Endodermal cell (in vitro differentiated cells): ENCODE results near the gene TAF6. TPM values are rescaled to one million over a fixed set of nuclear protein-coding genes. Genes with fewer than 3 reads are reported as not detected.

Experiments
- DNase-seq: peaks from one replicate; pipeline ENCODE4 v3.0.0-alpha.2; 2017
- H3K27ac ChIP-seq: 2 replicates; pipeline ENCODE4 v1.5.1; 2013; ENCODE audit warnings: mild to moderate bottlenecking, low read depth, low read length, moderate library complexity
- H3K27me3 ChIP-seq: 2 replicates; pipeline ENCODE4 v1.6.1; 2013; ENCODE audit warnings: mild to moderate bottlenecking, low read length, moderate library complexity; ENCODE audit not compliant: insufficient read depth, control insufficient read depth, poor library complexity, severe bottlenecking
- H3K36me3 ChIP-seq: 2 replicates; pipeline ENCODE4 v1.7.0; 2013; ENCODE audit warnings: mild to moderate bottlenecking, low read length, moderate library complexity; ENCODE audit not compliant: control insufficient read depth, insufficient read depth
- H3K4me1 ChIP-seq: one replicate; pipeline ENCODE4 v1.7.0; 2013; ENCODE audit warnings: low read length; ENCODE audit not compliant: control insufficient read depth, insufficient read depth
- H3K4me3 ChIP-seq: 2 replicates; pipeline ENCODE4 v1.5.1; 2013; ENCODE audit warnings: mild to moderate bottlenecking, low read length, moderate library complexity
- H3K9ac ChIP-seq: 2 replicates; pipeline ENCODE4 v1.6.1; 2013; ENCODE audit warnings: mild to moderate bottlenecking, low read length, moderate library complexity; ENCODE audit not compliant: poor library complexity, severe bottlenecking; ENCODE audit errors: extremely low read depth
- H3K9me3 ChIP-seq: 2 replicates; pipeline ENCODE4 v1.6.1; 2013; ENCODE audit warnings: mild to moderate bottlenecking, low read length, moderate library complexity; ENCODE audit not compliant: control insufficient read depth
- H3K27ac Mint-ChIP-seq: 2 replicates; pipeline ENCODE4 v1.8.0; 2020; ENCODE audit warnings: mixed read lengths
- H3K27me3 Mint-ChIP-seq: 2 replicates; pipeline ENCODE4 v1.8.0; 2021; ENCODE audit warnings: mild to moderate bottlenecking, mixed read lengths; ENCODE audit not compliant: insufficient read depth
- H3K36me3 Mint-ChIP-seq: 2 replicates; pipeline ENCODE4 v1.8.0; 2020; ENCODE audit warnings: low read depth, mixed read lengths
- H3K4me1 Mint-ChIP-seq: 2 replicates; pipeline ENCODE4 v1.8.0; 2020; ENCODE audit warnings: mixed read lengths
- H3K4me3 Mint-ChIP-seq: 2 replicates; pipeline ENCODE4 v1.8.0; 2020; ENCODE audit warnings: mild to moderate bottlenecking, moderate library complexity, mixed read lengths
- H3K9me3 Mint-ChIP-seq: 2 replicates; pipeline ENCODE4 v1.8.0; 2020; ENCODE audit warnings: mild to moderate bottlenecking, mixed read lengths
- WGBS, 2 experiments: methylation state at CpG; one replicate each; pipeline versions ENCODE4 v1.1.5 to v1.1.7; 2013; ENCODE audit warnings: missing lambda C conversion rate in 2 of 2, mixed read lengths in 1 of 2; ENCODE audit not compliant: insufficient coverage in 1 of 2, insufficient read length in 1 of 2; 5-methylcytosine and 5-hydroxymethylcytosine counted together
- total RNA-seq, 2 donors: library from RNA; stranded (reverse); fragmentation: NEBNext Ultra II Directional in 1 of 2; extraction: Animal tissue kit (Norgen Biotek cat#: 25700) in 1 of 2; gene quantifications; 2 replicates in 1 of 2; 3 replicates in 1 of 2; pipeline ENCODE4 v1.2.1, GENCODE V29; 2021
- TF ChIP-seq, protein P1 (sequence below): fragments of 200-600 bp; sonication (generic); conservative IDR thresholded peaks from 2 replicates; pipeline ENCODE4 v1.5.0; 2021; ENCODE audit warnings: antibody characterized with exemption, mild to moderate bottlenecking

Gene TAF6
- total RNA-seq, 2 donors from 2014 or later = 83.1 to 113 TPM

DNA sequence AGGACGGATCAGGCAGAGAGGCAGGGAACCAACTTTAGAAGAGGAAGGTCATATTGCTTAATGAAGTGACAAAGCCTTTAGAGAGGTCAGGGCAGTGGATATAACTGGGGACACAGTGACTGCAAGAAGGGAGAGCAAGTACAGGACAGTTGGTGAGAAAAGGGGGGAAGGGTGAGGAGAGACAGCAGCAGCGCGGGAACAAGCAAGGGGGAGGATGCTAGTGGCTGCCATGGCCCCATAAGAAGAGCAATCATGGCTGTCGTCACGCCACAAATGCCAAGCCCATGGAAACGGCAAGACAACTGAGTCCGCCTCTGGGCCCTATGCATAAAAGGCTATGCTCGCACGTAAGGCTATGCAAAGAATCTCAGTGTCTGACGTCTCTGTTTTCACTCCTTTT lies 46.7 kb downstream of the TAF6 start:
- H3K4me3 Mint-ChIP-seq = no peak overlapping the region
- peaks cover 98% of the 10 kb centered on the region for H3K36me3 Mint-ChIP-seq
- no peak for DNase-seq
- H3K9ac ChIP-seq = no peak overlapping the region
- no peaks in the 10 kb centered on the region for H3K4me1 Mint-ChIP-seq
- peaks cover 94% of the 10 kb centered on the region for H3K36me3 ChIP-seq
- TF ChIP-seq, protein P1, sequence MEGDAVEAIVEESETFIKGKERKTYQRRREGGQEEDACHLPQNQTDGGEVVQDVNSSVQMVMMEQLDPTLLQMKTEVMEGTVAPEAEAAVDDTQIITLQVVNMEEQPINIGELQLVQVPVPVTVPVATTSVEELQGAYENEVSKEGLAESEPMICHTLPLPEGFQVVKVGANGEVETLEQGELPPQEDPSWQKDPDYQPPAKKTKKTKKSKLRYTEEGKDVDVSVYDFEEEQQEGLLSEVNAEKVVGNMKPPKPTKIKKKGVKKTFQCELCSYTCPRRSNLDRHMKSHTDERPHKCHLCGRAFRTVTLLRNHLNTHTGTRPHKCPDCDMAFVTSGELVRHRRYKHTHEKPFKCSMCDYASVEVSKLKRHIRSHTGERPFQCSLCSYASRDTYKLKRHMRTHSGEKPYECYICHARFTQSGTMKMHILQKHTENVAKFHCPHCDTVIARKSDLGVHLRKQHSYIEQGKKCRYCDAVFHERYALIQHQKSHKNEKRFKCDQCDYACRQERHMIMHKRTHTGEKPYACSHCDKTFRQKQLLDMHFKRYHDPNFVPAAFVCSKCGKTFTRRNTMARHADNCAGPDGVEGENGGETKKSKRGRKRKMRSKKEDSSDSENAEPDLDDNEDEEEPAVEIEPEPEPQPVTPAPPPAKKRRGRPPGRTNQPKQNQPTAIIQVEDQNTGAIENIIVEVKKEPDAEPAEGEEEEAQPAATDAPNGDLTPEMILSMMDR = no peak
- no peaks in the 10 kb centered on the region for H3K27me3 ChIP-seq
- peaks cover 85% of the 10 kb centered on the region for H3K9me3 ChIP-seq
- peak overlapping the region; percentile 70 for H3K4me3 ChIP-seq
- no peak overlapping the region for H3K27ac ChIP-seq
- 95 to 98% methylated on average over 10 of the region's 10 CpGs for WGBS, 2 experiments
- H3K27me3 Mint-ChIP-seq = no peaks in the 10 kb centered on the region
- no peak overlapping the region for H3K27ac Mint-ChIP-seq
- no peaks in the 10 kb centered on the region for H3K4me1 ChIP-seq
- peaks cover 88% of the 10 kb centered on the region for H3K9me3 Mint-ChIP-seq

DNA sequence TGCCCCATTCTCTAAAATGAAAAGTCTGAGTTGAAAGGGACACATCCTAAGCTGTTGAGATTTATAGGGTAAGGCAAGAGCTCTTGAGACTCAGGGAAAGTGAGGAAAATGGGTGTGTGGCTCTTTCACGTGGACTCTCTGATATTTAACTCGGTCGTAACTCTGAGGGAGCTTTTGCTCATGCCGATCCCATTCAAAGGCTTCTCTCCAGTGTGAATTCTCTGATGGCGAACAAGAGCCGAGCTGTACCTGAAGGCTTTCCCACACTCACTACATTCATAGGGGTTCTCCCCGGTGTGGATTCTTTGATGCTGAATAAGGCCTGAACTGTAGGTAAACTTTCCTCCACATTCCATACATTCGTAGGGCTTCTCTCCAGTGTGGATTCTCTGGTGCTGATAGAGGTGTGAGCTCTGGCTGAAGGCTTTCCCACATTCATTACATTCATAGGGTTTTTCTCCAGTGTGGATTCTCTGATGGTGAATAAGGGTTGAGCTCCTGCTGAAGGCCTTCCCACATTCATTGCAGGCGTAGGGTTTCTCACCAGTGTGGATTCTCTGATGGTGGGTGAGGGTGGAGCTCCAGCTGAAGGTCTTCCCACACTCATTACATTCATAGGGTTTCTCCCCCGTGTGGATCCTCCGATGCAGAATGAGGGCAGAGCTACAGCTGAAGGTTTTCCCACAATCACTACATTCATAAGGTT lies 48.0 kb downstream of the TAF6 start:
- Histone ChIP-seq H3K27ac (no peak overlapping the region), H3K36me3 (peaks cover 85% of the 10 kb centered on the region), H3K4me3 (peak overlapping the region; percentile 70), H3K4me1 (no peaks in the 10 kb centered on the region), H3K27me3 (no peaks in the 10 kb centered on the region), H3K9ac (no peak overlapping the region), H3K9me3 (peaks cover 73% of the 10 kb centered on the region)
- H3K36me3 Mint-ChIP-seq = peaks cover 95% of the 10 kb centered on the region
- H3K4me3 Mint-ChIP-seq = no peak overlapping the region
- TF ChIP-seq, protein P1 = no peak
- H3K4me1 Mint-ChIP-seq = no peaks in the 10 kb centered on the region
- peak; percentile 39 for DNase-seq
- H3K27ac Mint-ChIP-seq = no peak overlapping the region
- H3K27me3 Mint-ChIP-seq = no peaks in the 10 kb centered on the region
- WGBS, 2 experiments = 93 to 98% methylated on average over 8 to 11 of the region's 11 CpGs
- H3K9me3 Mint-ChIP-seq = peaks cover 81% of the 10 kb centered on the region

DNA sequence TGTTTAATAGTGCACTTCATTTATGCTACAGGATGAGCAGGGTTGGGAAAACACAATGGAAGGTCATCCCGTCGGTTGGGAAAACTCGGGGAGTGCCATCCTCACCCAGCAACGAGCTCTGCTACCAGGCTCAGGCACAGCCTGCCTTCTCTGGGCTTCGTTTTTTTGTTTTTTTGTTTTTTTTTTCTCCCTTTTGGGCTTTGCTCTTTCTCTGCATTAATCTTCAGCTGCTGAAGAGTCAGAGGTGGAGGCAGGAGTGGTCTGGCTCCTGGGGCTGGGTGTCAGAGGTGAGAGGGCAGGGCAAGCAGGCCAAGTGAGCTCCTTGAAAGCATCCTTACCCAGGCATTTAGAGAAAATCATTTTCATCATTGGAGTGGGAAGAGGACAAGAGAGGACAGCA lies 49.2 kb downstream of the TAF6 start:
- no peaks in the 10 kb centered on the region for H3K27me3 ChIP-seq
- H3K9ac ChIP-seq = no peak overlapping the region
- H3K36me3 ChIP-seq = peaks cover 85% of the 10 kb centered on the region
- Mint-ChIP-seq H3K27ac (no peak overlapping the region), H3K27me3 (no peaks in the 10 kb centered on the region), H3K4me1 (no peaks in the 10 kb centered on the region), H3K36me3 (peaks cover 95% of the 10 kb centered on the region), H3K4me3 (no peak overlapping the region), H3K9me3 (peaks cover 77% of the 10 kb centered on the region)
- no peak overlapping the region for H3K27ac ChIP-seq
- H3K4me1 ChIP-seq = no peaks in the 10 kb centered on the region
- H3K9me3 ChIP-seq = peaks cover 61% of the 10 kb centered on the region
- WGBS, 2 experiments = 96 to 100% methylated on average over 4 to 5 of the region's 5 CpGs
- TF ChIP-seq, protein P1 = no peak
- H3K4me3 ChIP-seq = peak overlapping the region; percentile 70
- DNase-seq = peak; percentile 31
